ENCODE measurements around the gene ERBB4. TPM values are rescaled to one million over a fixed set of nuclear protein-coding genes. Genes with fewer than 3 reads are reported as not detected.

The ERBB4 gene
- total RNA-seq: not detected

- CTCF ChIA-PET: no interaction called here
- H3K27me3 Mint-ChIP-seq (ENCODE audit: low read depth): peaks cover 49% of the 10 kb centered on the region
- no peak for DNase-seq
Measured at GRCh38 chr2:212538305-212539071, at the start of gene ERBB4. TSS of gene ERBB4 (minus strand) at chr2:212538802. CDS start at chr2:212538530, 272 bp downstream.

GRCh38 chr2:212580117-212580516, 41.5 kb upstream of the ERBB4 start:
- CTCF ChIA-PET: no interaction called here
- H3K27me3 Mint-ChIP-seq (ENCODE audit: low read depth): no peaks in the 10 kb centered on the region

More at GRCh38 chr2:212538305-212539071, at the start of gene ERBB4:
- Mint-ChIP-seq H3K27ac (no peak within 1 kb of the TSS), H3K9me3 (ENCODE audit: insufficient read depth) (no peaks in the 10 kb centered on the region), H3K4me3 (peak within 1 kb of the TSS; percentile 59), H3K4me1 (ENCODE audit: low read depth) (peaks cover 16% of the 10 kb centered on the region), H3K36me3 (ENCODE audit: low read depth) (no peaks in the 10 kb centered on the region)
- POLR2A ChIA-PET: no interaction called here
- no peak for ATAC-seq

GRCh38 chr2:212556296-212556695, 17.7 kb upstream of the ERBB4 start:
- Mint-ChIP-seq H3K4me1 (ENCODE audit: low read depth) (no peaks in the 10 kb centered on the region), H3K36me3 (ENCODE audit: low read depth) (no peaks in the 10 kb centered on the region), H3K27me3 (ENCODE audit: low read depth) (peaks cover 3% of the 10 kb centered on the region), H3K9me3 (ENCODE audit: insufficient read depth) (no peaks in the 10 kb centered on the region), H3K27ac (no peak overlapping the region), H3K4me3 (no peak overlapping the region)
- ChIA-PET POLR2A (no interaction called here), CTCF (interaction anchor here (2.7 kb wide), 1 partner anchor 11 kb away, joined by 13 read pairs; no protein-coding TSS in a partner anchor)
- DNase-seq (no peak), ATAC-seq (no peak)

More at GRCh38 chr2:212580117-212580516, 41.5 kb upstream of the ERBB4 start:
- H3K4me1 Mint-ChIP-seq (ENCODE audit: low read depth): no peaks in the 10 kb centered on the region
- H3K27ac Mint-ChIP-seq: no peak overlapping the region
- POLR2A ChIA-PET: no interaction called here
- DNase-seq (no peak), ATAC-seq (no peak)
- H3K9me3 Mint-ChIP-seq (ENCODE audit: insufficient read depth): no peaks in the 10 kb centered on the region
- no peaks in the 10 kb centered on the region for H3K36me3 Mint-ChIP-seq (ENCODE audit: low read depth)
- H3K4me3 Mint-ChIP-seq: no peak overlapping the region

GRCh38 chr2:212554233-212554632, 15.6 kb upstream of the ERBB4 start:
- no peaks in the 10 kb centered on the region for H3K4me1 Mint-ChIP-seq (ENCODE audit: low read depth)
- H3K4me3 Mint-ChIP-seq: no peak overlapping the region
- DNase-seq: no peak
- POLR2A ChIA-PET: no interaction called here
- H3K27me3 Mint-ChIP-seq (ENCODE audit: low read depth): peaks cover 3% of the 10 kb centered on the region
- H3K9me3 Mint-ChIP-seq (ENCODE audit: insufficient read depth): no peaks in the 10 kb centered on the region
- H3K36me3 Mint-ChIP-seq (ENCODE audit: low read depth): no peaks in the 10 kb centered on the region
- no peak for ATAC-seq
- CTCF ChIA-PET: interaction anchor here (2.7 kb wide), 1 partner anchor 13 kb away, joined by 13 read pairs; no protein-coding TSS in a partner anchor
- no peak overlapping the region for H3K27ac Mint-ChIP-seq

- ATAC-seq (no peak), DNase-seq (no peak)
- H3K27me3 Mint-ChIP-seq (ENCODE audit: low read depth): peaks cover 3% of the 10 kb centered on the region
- no peaks in the 10 kb centered on the region for H3K9me3 Mint-ChIP-seq (ENCODE audit: insufficient read depth)
- ChIA-PET POLR2A (no interaction called here), CTCF (no interaction called here)
- H3K27ac Mint-ChIP-seq: no peak overlapping the region
- H3K4me1 Mint-ChIP-seq (ENCODE audit: low read depth): no peaks in the 10 kb centered on the region
- H3K36me3 Mint-ChIP-seq (ENCODE audit: low read depth): no peaks in the 10 kb centered on the region
- H3K4me3 Mint-ChIP-seq: no peak overlapping the region
Measured at GRCh38 chr2:212549941-212550340, 11.3 kb upstream of the ERBB4 start.

- no peak for ATAC-seq
- H3K9me3 Mint-ChIP-seq (ENCODE audit: insufficient read depth): no peaks in the 10 kb centered on the region
Measured at GRCh38 chr2:212549463-212549862, 10.9 kb upstream of the ERBB4 start.

GRCh38 chr2:212548455-212548819, 9.8 kb upstream of the ERBB4 start:
- Mint-ChIP-seq H3K4me3 (no peak overlapping the region), H3K27ac (no peak overlapping the region), H3K9me3 (ENCODE audit: insufficient read depth) (no peaks in the 10 kb centered on the region), H3K36me3 (ENCODE audit: low read depth) (no peaks in the 10 kb centered on the region), H3K4me1 (ENCODE audit: low read depth) (no peaks in the 10 kb centered on the region), H3K27me3 (ENCODE audit: low read depth) (no peaks in the 10 kb centered on the region)
- no peak for DNase-seq
- no peak for ATAC-seq
- ChIA-PET CTCF (no interaction called here), POLR2A (no interaction called here)

More at GRCh38 chr2:212549463-212549862, 10.9 kb upstream of the ERBB4 start:
- H3K4me1 Mint-ChIP-seq (ENCODE audit: low read depth): no peaks in the 10 kb centered on the region
- CTCF ChIA-PET: no interaction called here
- DNase-seq: no peak
- no peak overlapping the region for H3K27ac Mint-ChIP-seq
- no peak overlapping the region for H3K4me3 Mint-ChIP-seq
- H3K27me3 Mint-ChIP-seq (ENCODE audit: low read depth): no peaks in the 10 kb centered on the region
- POLR2A ChIA-PET: no interaction called here
- H3K36me3 Mint-ChIP-seq (ENCODE audit: low read depth): no peaks in the 10 kb centered on the region

GRCh38 chr2:212547716-212548454, 9.3 kb upstream of the ERBB4 start:
- POLR2A ChIA-PET: no interaction called here
- no peaks in the 10 kb centered on the region for H3K4me1 Mint-ChIP-seq (ENCODE audit: low read depth)
- H3K27ac Mint-ChIP-seq: no peak overlapping the region
- ATAC-seq (no peak), DNase-seq (no peak)
- H3K4me3 Mint-ChIP-seq: no peak overlapping the region
- H3K9me3 Mint-ChIP-seq (ENCODE audit: insufficient read depth): no peaks in the 10 kb centered on the region
- H3K27me3 Mint-ChIP-seq (ENCODE audit: low read depth): no peaks in the 10 kb centered on the region
- CTCF ChIA-PET: no interaction called here
- H3K36me3 Mint-ChIP-seq (ENCODE audit: low read depth): no peaks in the 10 kb centered on the region

- Mint-ChIP-seq H3K4me3 (no peak overlapping the region), H3K27ac (no peak overlapping the region), H3K27me3 (ENCODE audit: low read depth) (no peaks in the 10 kb centered on the region), H3K9me3 (ENCODE audit: insufficient read depth) (no peaks in the 10 kb centered on the region), H3K36me3 (ENCODE audit: low read depth) (no peaks in the 10 kb centered on the region), H3K4me1 (ENCODE audit: low read depth) (no peaks in the 10 kb centered on the region)
- ATAC-seq (no peak), DNase-seq (no peak)
- POLR2A ChIA-PET: no interaction called here
- CTCF ChIA-PET: no interaction called here
Measured at GRCh38 chr2:212546669-212547068, 8.1 kb upstream of the ERBB4 start.

- POLR2A ChIA-PET: interaction anchor here (0.6 kb wide), 1 partner anchor 11 kb away, joined by 3 read pairs; no protein-coding TSS in a partner anchor
- CTCF ChIA-PET: interaction anchor here (1.0 kb wide), 1 partner anchor 27 kb away, joined by 3 read pairs; no protein-coding TSS in a partner anchor
- no peaks in the 10 kb centered on the region for H3K36me3 Mint-ChIP-seq (ENCODE audit: low read depth)
Measured at GRCh38 chr2:212540341-212540740, 1.7 kb upstream of the ERBB4 start.

GRCh38 chr2:212539072-212539880, 674 bp upstream of the ERBB4 start:
- ChIA-PET CTCF (no interaction called here), POLR2A (no interaction called here)
- no peaks in the 10 kb centered on the region for H3K36me3 Mint-ChIP-seq (ENCODE audit: low read depth)
- DNase-seq: no peak
- H3K4me3 Mint-ChIP-seq: peak overlapping the region; percentile 59
- peaks cover 16% of the 10 kb centered on the region for H3K4me1 Mint-ChIP-seq (ENCODE audit: low read depth)
- no peaks in the 10 kb centered on the region for H3K9me3 Mint-ChIP-seq (ENCODE audit: insufficient read depth)
- peaks cover 42% of the 10 kb centered on the region for H3K27me3 Mint-ChIP-seq (ENCODE audit: low read depth)
- no peak for ATAC-seq
- H3K27ac Mint-ChIP-seq: no peak overlapping the region

More at GRCh38 chr2:212540341-212540740, 1.7 kb upstream of the ERBB4 start:
- no peaks in the 10 kb centered on the region for H3K9me3 Mint-ChIP-seq (ENCODE audit: insufficient read depth)
- no peak overlapping the region for H3K27ac Mint-ChIP-seq
- DNase-seq (no peak), ATAC-seq (no peak)
- H3K4me3 Mint-ChIP-seq: no peak overlapping the region
- peaks cover 16% of the 10 kb centered on the region for H3K4me1 Mint-ChIP-seq (ENCODE audit: low read depth)
- H3K27me3 Mint-ChIP-seq (ENCODE audit: low read depth): peaks cover 38% of the 10 kb centered on the region

All from activated CD8-positive, alpha-beta T cell treated with anti-CD3 and anti-CD28 coated beads, Interleukin-2, amount 10 ng/mL, durations not matched to agents 7 days and 5 days (primary cell).